ENCODE measurements around the gene LY6G5C. TPM values are rescaled to one million over a fixed set of nuclear protein-coding genes. Genes with fewer than 3 reads are reported as not detected.

LY6G5C gene
- total and polyA plus RNA-seq, 2 donors (not counting 3 experiments of a cell fraction or from before 2014, with no cell fraction given) = 8.2 to 11.4 TPM

GRCh38 chr6:31636698-31637596, 43.9 kb downstream of the LY6G5C start:
- no peak overlapping the region for H3K27ac ChIP-seq (ENCODE audit: insufficient read depth, low read depth, low read length)
- H3K9me3 ChIP-seq (replicated peaks; ENCODE audit: control insufficient read depth, insufficient read depth, low read length) = no peaks in the 10 kb centered on the region
- ChIA-PET POLR2A (no interaction called here), CTCF (interaction anchor here (0.6 kb wide), 1 partner anchor 15 kb away, joined by 3 read pairs; the partner anchor contains the start of gene BAG6)
- H3K4me1 ChIP-seq (ENCODE audit: control insufficient read depth, extremely low read depth, insufficient read depth, low read length) = no peaks in the 10 kb centered on the region
- H3K4me2 ChIP-seq (ENCODE audit: insufficient read depth, low read length) = no peak overlapping the region
- DNase-seq (ENCODE audit: low read depth, low spot score) (no peak), FAIRE-seq (no peak)
- no peaks in the 10 kb centered on the region for H3K9me1 ChIP-seq (replicated peaks; ENCODE audit: control insufficient read depth, extremely low read depth, insufficient read depth, low read length)
- peaks cover 12% of the 10 kb centered on the region for H3K79me2 ChIP-seq (ENCODE audit: control insufficient read depth, insufficient read depth, low read length)
- no peak overlapping the region for H2AFZ ChIP-seq (ENCODE audit: low read depth, low read length)
- H3K27me3 ChIP-seq (ENCODE audit: control insufficient read depth in 2 of 2, insufficient read depth in 2 of 2, low read length in 2 of 2) = no peaks in the 10 kb centered on the region
- no peak overlapping the region for H3K4me3 ChIP-seq (replicated peaks in 1 of 3; ENCODE audit: insufficient read depth in 1 of 3, low read depth in 1 of 3, low read length in 3 of 3)
- H3K36me3 ChIP-seq (ENCODE audit: control insufficient read depth in 2 of 2, extremely low read depth in 1 of 2, insufficient read depth in 2 of 2, low read length in 2 of 2) = peaks cover 48 to 78% of the 10 kb centered on the region in 2 experiments
- dilution Hi-C loops (cut with MboI; ENCODE audit: extremely low pct_ligation_motif_present, low sequenced_read_pairs) (no loop called here), intact Hi-C loops (cut with micrococcal nuclease) (no loop called here)
- H4K20me1 ChIP-seq (replicated peaks; ENCODE audit: control insufficient read depth, extremely low read depth, insufficient read depth, low read length) = peaks cover 3% of the 10 kb centered on the region
- TF ChIP-seq, protein P1, sequence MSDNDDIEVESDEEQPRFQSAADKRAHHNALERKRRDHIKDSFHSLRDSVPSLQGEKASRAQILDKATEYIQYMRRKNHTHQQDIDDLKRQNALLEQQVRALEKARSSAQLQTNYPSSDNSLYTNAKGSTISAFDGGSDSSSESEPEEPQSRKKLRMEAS (IDR thresholded peaks at IDR 0.05; ENCODE audit: insufficient read depth, insufficient read length) = no peak
- TF ChIP-seq EZH2 (IDR thresholded peaks at IDR 0.05; ENCODE audit: borderline replicate concordance, low read depth, low read length, severe bottlenecking) = no peak
- TF ChIP-seq CTCF (IDR thresholded peaks at IDR 0.05; ENCODE audit: extremely low read depth in 1 of 2, insufficient read depth in 1 of 2, low read depth in 1 of 2, low read length in 2 of 2) = no peak
- TF ChIP-seq POLR2A (IDR thresholded peaks at IDR 0.05; ENCODE audit: low read depth, low read length) = no peak
- TF ChIP-seq POLR2AphosphoS5 (IDR thresholded peaks at IDR 0.05; ENCODE audit: insufficient read depth, low read depth, low read length) = no peak
- no peak for TF ChIP-seq MYC (IDR thresholded peaks at IDR 0.05; ENCODE audit: low read depth, low read length)
- TSS peak; percentile 44 for BruUV-seq (replicated peaks)
- no peak overlapping the region for H3K9ac ChIP-seq (replicated peaks; ENCODE audit: extremely low read depth, insufficient read depth, low read length)

Data from endothelial cell of umbilical vein (primary cell).